ENCODE measurements around the gene IQCH. TPM values are rescaled to one million over a fixed set of nuclear protein-coding genes. Genes with fewer than 3 reads are reported as not detected.

IQCH gene
- polyA plus RNA-seq, 1 of the 3 experiments (the other 2 are of a cell fraction): 0.81 TPM

DNA sequence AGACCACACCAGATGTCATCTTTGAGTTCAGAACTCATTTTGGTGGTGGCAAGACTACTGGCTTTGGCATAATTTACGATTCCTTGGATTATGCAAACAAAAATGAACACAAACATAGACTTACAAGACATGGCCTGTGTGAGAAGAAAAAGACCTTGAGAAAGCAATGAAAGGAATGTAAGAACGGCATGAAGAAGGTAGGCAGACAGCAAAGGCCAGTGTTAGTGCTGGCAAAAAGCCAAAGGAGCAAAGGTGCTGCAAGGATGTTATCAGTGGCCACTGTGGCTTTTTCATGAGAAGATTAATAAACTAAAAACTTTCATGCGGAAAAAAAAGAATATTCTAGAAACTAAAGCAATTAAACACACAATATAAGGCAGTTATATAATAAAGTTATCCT, 22.0 kb upstream of the IQCH start (continued):
- TF ChIP-seq, protein P1, sequence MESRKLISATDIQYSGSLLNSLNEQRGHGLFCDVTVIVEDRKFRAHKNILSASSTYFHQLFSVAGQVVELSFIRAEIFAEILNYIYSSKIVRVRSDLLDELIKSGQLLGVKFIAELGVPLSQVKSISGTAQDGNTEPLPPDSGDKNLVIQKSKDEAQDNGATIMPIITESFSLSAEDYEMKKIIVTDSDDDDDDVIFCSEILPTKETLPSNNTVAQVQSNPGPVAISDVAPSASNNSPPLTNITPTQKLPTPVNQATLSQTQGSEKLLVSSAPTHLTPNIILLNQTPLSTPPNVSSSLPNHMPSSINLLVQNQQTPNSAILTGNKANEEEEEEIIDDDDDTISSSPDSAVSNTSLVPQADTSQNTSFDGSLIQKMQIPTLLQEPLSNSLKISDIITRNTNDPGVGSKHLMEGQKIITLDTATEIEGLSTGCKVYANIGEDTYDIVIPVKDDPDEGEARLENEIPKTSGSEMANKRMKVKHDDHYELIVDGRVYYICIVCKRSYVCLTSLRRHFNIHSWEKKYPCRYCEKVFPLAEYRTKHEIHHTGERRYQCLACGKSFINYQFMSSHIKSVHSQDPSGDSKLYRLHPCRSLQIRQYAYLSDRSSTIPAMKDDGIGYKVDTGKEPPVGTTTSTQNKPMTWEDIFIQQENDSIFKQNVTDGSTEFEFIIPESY (IDR thresholded peaks at IDR 0.05; ENCODE audit: borderline replicate concordance, low read depth): no peak

GRCh38 chr15:67240235-67241131, 14.1 kb upstream of the IQCH start:
- H3K27me3 ChIP-seq (ENCODE audit: insufficient read depth): no peaks in the 10 kb centered on the region
- 48% methylated on average over 3 of the region's 3 CpGs for WGBS (ENCODE audit: low lambda C conversion rate)
- no peak overlapping the region for H3K9ac ChIP-seq
- no peaks in the 10 kb centered on the region for H3K9me2 ChIP-seq
- H3K4me3 ChIP-seq (ENCODE audit: low read depth in 2 of 2, low read length in 1 of 2): no peak overlapping the region
- H3F3A ChIP-seq (replicated peaks; ENCODE audit: insufficient read depth): peaks cover 9% of the 10 kb centered on the region
- H3K27ac ChIP-seq (ENCODE audit: low read depth in 2 of 2, low read length in 1 of 2): 0 out of 4 replicates have a peak overlapping the region, but pooled peaks of 1 of the 2 experiments have one; percentile 6
- POLR2A ChIA-PET: no interaction called here
- no peak overlapping the region for H2AFZ ChIP-seq (ENCODE audit: low read depth)
- peak; percentile 57 for DNase-seq
- no peaks in the 10 kb centered on the region for H3K9me3 ChIP-seq
- peaks cover 11 to 14% of the 10 kb centered on the region in 2 experiments for H3K36me3 ChIP-seq (replicated peaks in 1 of 2; ENCODE audit: control insufficient read depth in 1 of 2, insufficient read depth in 2 of 2, low read length in 1 of 2)
- H3K4me2 ChIP-seq: no peak overlapping the region
- peaks cover 7 to 13% of the 10 kb centered on the region in 2 experiments; a peak in 3 of 4 replicates for H3K4me1 ChIP-seq (ENCODE audit: control insufficient read depth in 1 of 2, insufficient read depth in 2 of 2, low read depth in 1 of 2, low read length in 1 of 2)
- H4K20me1 ChIP-seq (ENCODE audit: insufficient read depth): peaks cover 9% of the 10 kb centered on the region; the same call in 1 of the 2 replicates
- CTCF ChIA-PET: interaction anchor here (0.6 to 3.7 kb wide), 28 partner anchors 9 to 623 kb away, joined by 3 to 25 read pairs (median 4); no protein-coding TSS in a partner anchor
- peaks cover 77% of the 10 kb centered on the region for H3K79me2 ChIP-seq (ENCODE audit: insufficient read depth)
- TF ChIP-seq MEF2A (IDR thresholded peaks at IDR 0.05; ENCODE audit: borderline replicate concordance, low read depth) (no peak), FOXJ3 (CRISPR knock-in tag; IDR thresholded peaks at IDR 0.05) (no peak), MXI1 (IDR thresholded peaks at IDR 0.05; ENCODE audit: low read depth, low read length) (no peak), RAD21 (IDR thresholded peaks at IDR 0.05; ENCODE audit: low read length) (peak; percentile 67), POLR2AphosphoS5 (IDR thresholded peaks at IDR 0.05; ENCODE audit: low read depth, low read length) (no peak), TEAD4 (IDR thresholded peaks at IDR 0.05; ENCODE audit: borderline replicate concordance, insufficient read depth) (no peak), NRF1 (IDR thresholded peaks at IDR 0.05; ENCODE audit: low read depth, low read length) (no peak), REST (IDR thresholded peaks at IDR 0.05; ENCODE audit: low read depth, low read length) (no peak), TAF1 (IDR thresholded peaks at IDR 0.05; ENCODE audit: borderline replicate concordance, low read depth, low read length) (no peak), RFX5 (IDR thresholded peaks at IDR 0.05; ENCODE audit: low read length) (no peak), GABPA (IDR thresholded peaks at IDR 0.05; ENCODE audit: low read depth) (no peak), JUND (IDR thresholded peaks at IDR 0.05) (no peak), YY1 (IDR thresholded peaks at IDR 0.05; ENCODE audit: low read depth) (no peak), RXRA (IDR thresholded peaks at IDR 0.05; ENCODE audit: borderline replicate concordance, low read depth) (no peak), SMC3 (IDR thresholded peaks at IDR 0.05; ENCODE audit: low read depth, low read length) (peak; percentile 46)
- TF ChIP-seq, protein P2, sequence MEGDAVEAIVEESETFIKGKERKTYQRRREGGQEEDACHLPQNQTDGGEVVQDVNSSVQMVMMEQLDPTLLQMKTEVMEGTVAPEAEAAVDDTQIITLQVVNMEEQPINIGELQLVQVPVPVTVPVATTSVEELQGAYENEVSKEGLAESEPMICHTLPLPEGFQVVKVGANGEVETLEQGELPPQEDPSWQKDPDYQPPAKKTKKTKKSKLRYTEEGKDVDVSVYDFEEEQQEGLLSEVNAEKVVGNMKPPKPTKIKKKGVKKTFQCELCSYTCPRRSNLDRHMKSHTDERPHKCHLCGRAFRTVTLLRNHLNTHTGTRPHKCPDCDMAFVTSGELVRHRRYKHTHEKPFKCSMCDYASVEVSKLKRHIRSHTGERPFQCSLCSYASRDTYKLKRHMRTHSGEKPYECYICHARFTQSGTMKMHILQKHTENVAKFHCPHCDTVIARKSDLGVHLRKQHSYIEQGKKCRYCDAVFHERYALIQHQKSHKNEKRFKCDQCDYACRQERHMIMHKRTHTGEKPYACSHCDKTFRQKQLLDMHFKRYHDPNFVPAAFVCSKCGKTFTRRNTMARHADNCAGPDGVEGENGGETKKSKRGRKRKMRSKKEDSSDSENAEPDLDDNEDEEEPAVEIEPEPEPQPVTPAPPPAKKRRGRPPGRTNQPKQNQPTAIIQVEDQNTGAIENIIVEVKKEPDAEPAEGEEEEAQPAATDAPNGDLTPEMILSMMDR (IDR thresholded peaks at IDR 0.05): peak; percentile 51
- TF ChIP-seq, protein P3, sequence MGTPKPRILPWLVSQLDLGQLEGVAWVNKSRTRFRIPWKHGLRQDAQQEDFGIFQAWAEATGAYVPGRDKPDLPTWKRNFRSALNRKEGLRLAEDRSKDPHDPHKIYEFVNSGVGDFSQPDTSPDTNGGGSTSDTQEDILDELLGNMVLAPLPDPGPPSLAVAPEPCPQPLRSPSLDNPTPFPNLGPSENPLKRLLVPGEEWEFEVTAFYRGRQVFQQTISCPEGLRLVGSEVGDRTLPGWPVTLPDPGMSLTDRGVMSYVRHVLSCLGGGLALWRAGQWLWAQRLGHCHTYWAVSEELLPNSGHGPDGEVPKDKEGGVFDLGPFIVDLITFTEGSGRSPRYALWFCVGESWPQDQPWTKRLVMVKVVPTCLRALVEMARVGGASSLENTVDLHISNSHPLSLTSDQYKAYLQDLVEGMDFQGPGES (IDR thresholded peaks at IDR 0.05; ENCODE audit: low read depth, low read length): no peak
- TF ChIP-seq, protein P1 (IDR thresholded peaks at IDR 0.05; ENCODE audit: borderline replicate concordance, low read depth): no peak
